Neural progenitor cell (in vitro differentiated cells): Measurements from ENCODE around the gene STK39.

Experiments used
- CTCF ChIP-seq: fragments of 200-600 bp; sonication (generic); IDR thresholded peaks from 2 replicates; pipeline ENCODE4 v1.5.1; 2017; ENCODE audit warnings: antibody characterized with exemption, mild to moderate bottlenecking
- EZH2 ChIP-seq: fragments of 200-600 bp; sonication (generic); IDR thresholded peaks from 2 replicates; pipeline ENCODE4 v1.6.1; 2017; ENCODE audit warnings: antibody characterized with exemption, mild to moderate bottlenecking, moderate library complexity
- EZH2phosphoT487 ChIP-seq: fragments of 200-600 bp; sonication (generic); IDR thresholded peaks from 2 replicates; pipeline ENCODE4 v1.6.1; 2017; ENCODE audit warnings: antibody characterized with exemption

GRCh38 chr2:168185583-168186274, 61.7 kb downstream of the STK39 start:
- TF ChIP-seq CTCF: no peak
- peak; percentile 88 for TF ChIP-seq EZH2phosphoT487
- no peak for TF ChIP-seq EZH2
